Measurements from ENCODE around the gene ARHGAP26.
"Not testable (repeated sequence)": the region's sequence is repeated elsewhere in the genome, so short reads cannot be mapped to it uniquely, and the experiment has no call there.

GRCh38 chr5:143203301-143203956 is 433.3 kb downstream of the ARHGAP26 start:
- TF ChIP-seq CTCF (conservative IDR thresholded peaks at IDR 0.05; ENCODE audit: low read depth, low read length); POLR2A (IDR thresholded peaks at IDR 0.05; ENCODE audit: low read depth, low read length); MAFK (IDR thresholded peaks at IDR 0.05; ENCODE audit: low read depth, low read length); USF2 (IDR thresholded peaks at IDR 0.05; ENCODE audit: low read depth, low read length); BHLHE40 (IDR thresholded peaks at IDR 0.05; ENCODE audit: low read depth, low read length); CEBPB (IDR thresholded peaks at IDR 0.05; ENCODE audit: low read depth, low read length); RAD21 (IDR thresholded peaks at IDR 0.05; ENCODE audit: low read length); FOS (IDR thresholded peaks at IDR 0.05; ENCODE audit: low read depth, low read length); ELK1 (IDR thresholded peaks at IDR 0.05; ENCODE audit: borderline replicate concordance, low read depth, low read length); MXI1 (IDR thresholded peaks at IDR 0.05; ENCODE audit: borderline replicate concordance, low read depth, low read length): not testable (repeated sequence)
